Transverse colon (tissue), 4 donors: ENCODE results near the gene MBD3L1. TPM values are rescaled to one million over a fixed set of nuclear protein-coding genes. Genes with fewer than 3 reads are reported as not detected.

ENCODE experiments used
- DNase-seq: peaks from one replicate; pipeline ENCODE4 v3.0.0-alpha.2; 2019
- H3K27ac ChIP-seq, 4 donors: fragments of 200-600 bp; sonication (generic); 2 replicates each; pipeline ENCODE4 v1.5.1; 2016 to 2018; ENCODE audit warnings: inconsistent platforms in 4 of 4
- H3K27me3 ChIP-seq: fragments of 200-600 bp; sonication (generic); 2 replicates; pipeline ENCODE4 v1.5.1; 2017; ENCODE audit warnings: inconsistent platforms
- H3K36me3 ChIP-seq, 4 donors: fragments of 200-600 bp; sonication (generic); 2 replicates each; pipeline ENCODE4 v1.5.1; 2017 to 2019; ENCODE audit warnings: inconsistent platforms in 4 of 4
- H3K4me1 ChIP-seq, 4 donors: fragments of 200-600 bp; sonication (generic); 2 replicates each; pipeline ENCODE4 v1.5.1; 2017 to 2020; ENCODE audit warnings: inconsistent platforms in 4 of 4
- H3K4me3 ChIP-seq, 4 donors: fragments of 200-600 bp; sonication (generic); 1 replicate in 1 of 4; 2 replicates in 3 of 4; pipeline versions ENCODE4 v1.5.1 to v1.6.1; 2017 to 2019; ENCODE audit warnings: inconsistent platforms in 4 of 4
- H3K9me3 ChIP-seq, 2 donors: fragments of 200-600 bp; sonication (generic); 2 replicates each; pipeline ENCODE4 v1.5.1; 2017 to 2019; ENCODE audit warnings: inconsistent platforms in 2 of 2
- CTCF ChIP-seq, 5 experiments: fragments of 200-600 bp in 3 of 5; fragments of 450-650 bp in 2 of 5; sonication (generic) in 3 of 5; IDR thresholded peaks; 1 replicate in 2 of 5; 2 replicates in 3 of 5; pipeline ENCODE4 v1.5.1; 2016 to 2017; ENCODE audit warnings: antibody characterized with exemption in 5 of 5, inconsistent platforms in 3 of 5, mild to moderate bottlenecking in 2 of 5, moderate library complexity in 1 of 5
- EP300 ChIP-seq: sonication (generic); formaldehyde crosslinking; IDR thresholded peaks from one replicate; pipeline ENCODE4 v1.6.1; 2017; ENCODE audit warnings: antibody characterized with exemption, low read depth
- POLR2A ChIP-seq: fragments of 450-650 bp; IDR thresholded peaks from one replicate; pipeline ENCODE4 v1.6.1; 2016; ENCODE audit warnings: antibody characterized with exemption, mild to moderate bottlenecking, moderate library complexity
- POLR2AphosphoS5 ChIP-seq, 3 donors: sonication (generic); formaldehyde crosslinking; IDR thresholded peaks; one replicate each; pipeline ENCODE4 v1.6.1; 2016; ENCODE audit warnings: antibody characterized with exemption in 3 of 3
- WGBS, 2 donors: methylation state at CpG; one replicate each; pipeline ENCODE4 v1.1.5; 2018; ENCODE audit warnings: low coverage in 1 of 2; 5-methylcytosine and 5-hydroxymethylcytosine counted together
- in situ Hi-C, 4 donors: fragments of 200-750 bp; cut with MboI; loops; one replicate each; pipeline versions ENCODE4 v1.15.0 to v1.15.1; 2017; ENCODE audit warnings: low sequenced_read_pairs in 3 of 4, low pct_ligation_motif_present in 1 of 4, low pct_unique_long_range_greater_than_20kb in 1 of 4
- intact Hi-C: fragments of 100-400 bp; cut with DNase I; formaldehyde crosslinking; loops from one replicate; pipeline ENCODE4 v1.15.1; 2023; ENCODE audit warnings: low total_unique reads
- total RNA-seq, 4 donors: library from RNA; depleted of rRNA; stranded (reverse); fragments of >200 nt; gene quantifications; one replicate each; pipeline ENCODE4 v1.1.0, GENCODE V29; 2016

Gene MBD3L1
- not detected for total RNA-seq

- in situ Hi-C loops: no loop called here
- 5% methylated on average over 39 of the region's 78 CpGs; no CpG with 5 or more reads in 1 of the 2 donors for WGBS, 2 donors
- Histone ChIP-seq H3K4me1 (peaks cover 0 to 11% (median 6%) of the 10 kb centered on the region in 4 donors), H3K27ac (peak within 1 kb of the TSS; percentile 88 to 99 (median 92)), H3K4me3 (peak within 1 kb of the TSS; percentile 67 to 88 (median 84)), H3K9me3 (no peaks in the 10 kb centered on the region), H3K36me3 (no peaks in the 10 kb centered on the region), H3K27me3 (no peaks in the 10 kb centered on the region)
- peak; percentile 87 for TF ChIP-seq POLR2A
- TF ChIP-seq POLR2AphosphoS5 (IDR thresholded peaks at IDR 0.05): peak; percentile 64 to 94 (median 93)
- TF ChIP-seq EP300: no peak
- peak in 4 of 5 experiments; percentile 15 to 40 (median 28) for TF ChIP-seq CTCF (IDR thresholded peaks at IDR 0.05)
- intact Hi-C loops: no loop called here
- DNase-seq: peak; percentile 98
Measured at GRCh38 chr19:8832132-8833021, at the start of gene MBD3L1, which contains the start of gene ZNF558. MBD3L1 (plus strand) TSS chr19:8832377; CDS start chr19:8842679, 10,302 bp downstream. ZNF558 (minus strand) TSS chr19:8832304; CDS start chr19:8822659, 9,645 bp downstream.

GRCh38 chr19:8794823-8795222 lies 37.4 kb upstream of the MBD3L1 start:
- WGBS, 2 donors: 43 to 50% methylated on average over 1 of the region's 1 CpG
- no peak for DNase-seq
- no peak for TF ChIP-seq CTCF (IDR thresholded peaks at IDR 0.05)
- TF ChIP-seq POLR2A: no peak
- no peak for TF ChIP-seq EP300
- TF ChIP-seq POLR2AphosphoS5 (IDR thresholded peaks at IDR 0.05): no peak
- Histone ChIP-seq H3K4me3 (no peak overlapping the region), H3K27ac (no peak overlapping the region), H3K4me1 (no peaks in the 10 kb centered on the region), H3K36me3 (no peaks in the 10 kb centered on the region), H3K9me3 (peaks cover 12 to 19% of the 10 kb centered on the region in 2 donors), H3K27me3 (no peaks in the 10 kb centered on the region)
- in situ Hi-C loops: no loop called here
- intact Hi-C loops: no loop called here

GRCh38 chr19:8806661-8807060 lies 25.5 kb upstream of the MBD3L1 start:
- Histone ChIP-seq H3K36me3 (peaks cover 3 to 65% (median 31%) of the 10 kb centered on the region in 4 donors), H3K9me3 (peaks cover 86 to 88% of the 10 kb centered on the region in 2 donors), H3K27me3 (no peaks in the 10 kb centered on the region), H3K4me3 (no peak overlapping the region), H3K27ac (no peak overlapping the region), H3K4me1 (no peaks in the 10 kb centered on the region)
- no peak for DNase-seq
- TF ChIP-seq POLR2A (no peak), EP300 (no peak), CTCF (IDR thresholded peaks at IDR 0.05) (no peak), POLR2AphosphoS5 (IDR thresholded peaks at IDR 0.05) (no peak)
- in situ Hi-C loops (no loop called here), intact Hi-C loops (no loop called here)
- 77 to 86% methylated on average over 1 of the region's 1 CpG for WGBS, 2 donors

GRCh38 chr19:8811315-8812172 lies 20.6 kb upstream of the MBD3L1 start:
- in situ Hi-C loops (no loop called here), intact Hi-C loops (no loop called here)
- H3K36me3 ChIP-seq: peaks cover 10 to 100% (median 53%) of the 10 kb centered on the region in 4 donors
- no peaks in the 10 kb centered on the region for H3K27me3 ChIP-seq
- TF ChIP-seq POLR2A (no peak), EP300 (no peak), POLR2AphosphoS5 (IDR thresholded peaks at IDR 0.05) (no peak), CTCF (IDR thresholded peaks at IDR 0.05) (no peak)
- H3K9me3 ChIP-seq: peaks cover 99% of the 10 kb centered on the region in 2 donors
- H3K27ac ChIP-seq: no peak overlapping the region
- no peaks in the 10 kb centered on the region for H3K4me1 ChIP-seq
- 95 to 98% methylated on average over 6 to 10 of the region's 10 CpGs for WGBS, 2 donors
- no peak overlapping the region for H3K4me3 ChIP-seq
- DNase-seq: no peak
